NCI-H1092 (cell line): Measurements from ENCODE around the gene DGCR2.

Experiments
- DNase-seq: peaks from one replicate; lab custom pipeline; 2025; lab: John Stamatoyannopoulos, UW

DGCR2 gene

GRCh38 chr22:19146215-19146968 is 24.2 kb upstream of the DGCR2 start:
- DNase-seq = no peak

- no peak for DNase-seq
These were observed 21.8 kb upstream of the DGCR2 start for GRCh38 chr22:19143967-19144400.

GRCh38 chr22:19143212-19143611 is 21.0 kb upstream of the DGCR2 start:
- no peak for DNase-seq

- no peak for DNase-seq
These were observed 20.2 kb upstream of the DGCR2 start for GRCh38 chr22:19142394-19142793.

- DNase-seq = no peak
These were observed 17.8 kb upstream of the DGCR2 start for GRCh38 chr22:19139974-19140373.

GRCh38 chr22:19139001-19139356 is 16.8 kb upstream of the DGCR2 start:
- DNase-seq = no peak

- DNase-seq = no peak
These were observed 16.2 kb upstream of the DGCR2 start for GRCh38 chr22:19138217-19139000.

- no peak for DNase-seq
These were observed 15.4 kb upstream of the DGCR2 start for GRCh38 chr22:19137384-19138216.

- DNase-seq = no peak
These were observed 14.7 kb upstream of the DGCR2 start for GRCh38 chr22:19136915-19137314.

GRCh38 chr22:19134874-19135273 is 12.7 kb upstream of the DGCR2 start:
- DNase-seq = no peak

- DNase-seq = no peak
These were observed 12.1 kb upstream of the DGCR2 start for GRCh38 chr22:19134176-19134831.

GRCh38 chr22:19133561-19133960 is 11.3 kb upstream of the DGCR2 start:
- no peak for DNase-seq

- no peak for DNase-seq
These were observed 10.6 kb upstream of the DGCR2 start for GRCh38 chr22:19132693-19133400.

GRCh38 chr22:19132153-19132552 is 9.9 kb upstream of the DGCR2 start:
- DNase-seq = no peak

- DNase-seq = no peak
These were observed 9.4 kb upstream of the DGCR2 start for GRCh38 chr22:19131685-19132015.

- no peak for DNase-seq
These were observed 8.9 kb upstream of the DGCR2 start, which contains the start of gene TSSK2 for GRCh38 chr22:19130959-19131684. TSS of gene TSSK2 (plus strand) at chr22:19131308. CDS start at chr22:19131400, 92 bp downstream.

- DNase-seq = no peak
These were observed 7.7 kb upstream of the DGCR2 start for GRCh38 chr22:19129871-19130270.

GRCh38 chr22:19128946-19129727 is 6.9 kb upstream of the DGCR2 start:
- DNase-seq = no peak

GRCh38 chr22:19128009-19128401 is 5.8 kb upstream of the DGCR2 start:
- no peak for DNase-seq
